EL (cell line): ENCODE measurements around the gene ZNF407.
"Not testable (repeated sequence)": the region's sequence is repeated elsewhere in the genome, so short reads cannot be mapped to it uniquely, and the experiment has no call there.

ENCODE experiments used
- DNase-seq: peaks from one replicate; pipeline ENCODE4 v3.0.0-alpha.2; 2016

Gene ZNF407

GRCh38 chr18:74942319-74942910, 344.7 kb downstream of the ZNF407 start:
- DNase-seq = peak; percentile 56

GRCh38 chr18:74944676-74945075, 347.0 kb downstream of the ZNF407 start:
- peak; percentile 23 for DNase-seq

GRCh38 chr18:74945774-74946545, 348.3 kb downstream of the ZNF407 start:
- peak; percentile 49 for DNase-seq

- no peak for DNase-seq
These were observed 349.1 kb downstream of the ZNF407 start for GRCh38 chr18:74946646-74947375.

- no peak for DNase-seq
These were observed 349.7 kb downstream of the ZNF407 start for GRCh38 chr18:74947417-74947816.

- no peak for DNase-seq
These were observed 350.2 kb downstream of the ZNF407 start for GRCh38 chr18:74947875-74948274.

GRCh38 chr18:74949611-74950010, 351.9 kb downstream of the ZNF407 start:
- DNase-seq = no peak

- no peak for DNase-seq
These were observed 352.8 kb downstream of the ZNF407 start for GRCh38 chr18:74950479-74950878.

GRCh38 chr18:74951165-74951760, 353.6 kb downstream of the ZNF407 start:
- DNase-seq = peak; percentile 90

GRCh38 chr18:74957588-74958224, 360.0 kb downstream of the ZNF407 start:
- no peak for DNase-seq

- DNase-seq = no peak
These were observed 361.5 kb downstream of the ZNF407 start for GRCh38 chr18:74959216-74959615.

- no peak for DNase-seq
These were observed 363.9 kb downstream of the ZNF407 start for GRCh38 chr18:74961596-74961995.

- DNase-seq = peak; percentile 54
These were observed 366.3 kb downstream of the ZNF407 start for GRCh38 chr18:74963820-74964446.

GRCh38 chr18:74965682-74966081, 368.0 kb downstream of the ZNF407 start:
- no peak for DNase-seq

- DNase-seq = no peak
These were observed 369.8 kb downstream of the ZNF407 start for GRCh38 chr18:74967438-74967837.

GRCh38 chr18:74967979-74968378, 370.3 kb downstream of the ZNF407 start:
- DNase-seq = no peak

- not testable (repeated sequence) for DNase-seq
These were observed 373.7 kb downstream of the ZNF407 start for GRCh38 chr18:74971358-74971757.

- not testable (repeated sequence) for DNase-seq
These were observed 374.1 kb downstream of the ZNF407 start for GRCh38 chr18:74971776-74972175.

GRCh38 chr18:74972354-74972753, 374.7 kb downstream of the ZNF407 start:
- no peak for DNase-seq

- DNase-seq = no peak
These were observed 377.3 kb downstream of the ZNF407 start for GRCh38 chr18:74975001-74975400.

- no peak for DNase-seq
These were observed 378.8 kb downstream of the ZNF407 start for GRCh38 chr18:74976331-74976909.

- no peak for DNase-seq
These were observed 379.4 kb downstream of the ZNF407 start for GRCh38 chr18:74977041-74977440.
